ENCODE results near the gene TEX261. TPM values are rescaled to one million over a fixed set of nuclear protein-coding genes. Genes with fewer than 3 reads are reported as not detected.

Gene TEX261
- total and polyA plus RNA-seq, 2 of the 8 experiments (the other 6 are each of a cell fraction or from before 2014, with no cell fraction given) = 25.2 to 30.1 TPM

DNA sequence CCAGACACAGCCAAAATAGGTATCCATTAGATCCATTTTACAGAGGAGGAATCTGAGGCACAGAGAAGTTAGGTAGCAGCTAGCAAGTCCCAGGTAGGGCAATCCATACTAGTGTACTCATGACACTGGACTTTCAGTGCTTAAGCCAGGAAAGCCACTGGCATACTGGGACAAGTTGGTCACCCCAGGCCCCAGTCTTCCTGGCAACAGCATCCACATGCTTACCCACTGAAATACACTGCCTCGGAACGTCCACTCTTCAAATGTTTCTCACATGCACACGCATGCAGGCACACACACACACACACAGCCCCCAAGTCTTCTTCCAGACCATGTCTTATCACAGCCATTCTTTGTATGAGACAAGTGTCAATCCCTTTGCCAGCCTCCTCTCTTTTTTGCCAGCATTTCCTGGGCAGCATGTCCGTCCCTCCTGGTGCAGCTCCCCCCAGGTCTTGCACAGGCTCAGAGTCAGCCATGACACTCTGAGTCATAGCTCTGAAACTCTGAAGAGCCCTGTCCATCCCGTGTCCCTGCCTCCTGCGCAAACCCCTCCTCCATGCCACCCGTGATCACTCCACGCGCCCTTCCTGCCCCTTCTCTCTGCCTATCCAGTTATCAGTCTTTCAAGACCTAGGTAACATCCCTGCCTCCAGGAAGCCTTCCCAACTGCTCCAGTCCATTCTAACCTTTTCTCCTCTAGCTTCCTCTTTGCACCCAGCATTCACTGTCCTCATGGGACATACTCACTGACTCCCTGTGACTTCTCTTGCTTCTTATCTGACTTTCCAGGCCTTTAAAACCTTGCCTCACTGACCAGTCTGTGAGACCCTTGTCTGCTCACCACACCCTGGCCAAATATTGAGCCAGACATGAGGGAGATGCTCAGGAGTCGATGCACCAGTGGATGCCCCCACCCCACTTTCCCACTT, 10.9 kb upstream of the TEX261 start:
- H3K9me3 ChIP-seq (ENCODE audit: insufficient read depth in 2 of 2, low read depth in 1 of 2, low read length in 1 of 2) = no peaks in the 10 kb centered on the region
- no peaks in the 10 kb centered on the region; a peak in 1 of 7 replicates for H3K27me3 ChIP-seq (replicated peaks in 1 of 4; ENCODE audit: control insufficient read depth in 3 of 4, extremely low read depth in 1 of 4, insufficient read depth in 3 of 4, low read length in 3 of 4)
- H3K56ac ChIP-seq (replicated peaks; ENCODE audit: insufficient read length, low read depth, low read length) = no peak overlapping the region
- H2BK15ac ChIP-seq (ENCODE audit: low read length) = no peak overlapping the region
- H3K79me1 ChIP-seq (ENCODE audit: low read depth, low read length) = no peaks in the 10 kb centered on the region
- H2AK5ac ChIP-seq (ENCODE audit: low read depth, low read length) = no peak overlapping the region
- no peak overlapping the region for H3K9ac ChIP-seq (replicated peaks in 1 of 4; ENCODE audit: extremely low read depth in 1 of 4, low read depth in 3 of 4, low read length in 3 of 4)
- FAIRE-seq (no peak), DNase-seq (ENCODE audit: low read depth in 1 of 2, low spot score in 2 of 2) (no peak)
- no peak overlapping the region for H4K91ac ChIP-seq (replicated peaks; ENCODE audit: insufficient read length, low read length)
- peaks cover 3 to 11% (median 7%) of the 10 kb centered on the region in 4 experiments; a peak in 5 of 7 replicates for H3K4me1 ChIP-seq (replicated peaks in 1 of 4; ENCODE audit: control insufficient read depth in 3 of 4, insufficient read depth in 4 of 4, low read length in 3 of 4)
- H4K20me1 ChIP-seq (replicated peaks in 1 of 2; ENCODE audit: control insufficient read depth in 1 of 2, insufficient read depth in 2 of 2, low read length in 2 of 2) = no peaks in the 10 kb centered on the region
- H2AFZ ChIP-seq (ENCODE audit: low read length) = no peak overlapping the region
- H3K23me2 ChIP-seq (ENCODE audit: low read depth, low read length) = no peaks in the 10 kb centered on the region; the same call in 1 of the 2 replicates
- H2BK12ac ChIP-seq (ENCODE audit: low read depth, low read length) = peak overlapping the region; percentile 39; the same call in 1 of the 2 replicates
- no peak overlapping the region; the same call in 1 of the 2 replicates for H4K8ac ChIP-seq (ENCODE audit: extremely low read depth, insufficient read depth, low read length)
- H3K4me2 ChIP-seq (ENCODE audit: insufficient read depth in 1 of 2, low read depth in 2 of 2, low read length in 2 of 2) = no peak overlapping the region
- no peak overlapping the region for H2BK5ac ChIP-seq (ENCODE audit: low read depth, low read length)
- no peak overlapping the region for H2BK120ac ChIP-seq (replicated peaks; ENCODE audit: low read depth, low read length)
- H3K36me3 ChIP-seq (ENCODE audit: control insufficient read depth in 2 of 4, insufficient read depth in 4 of 4, low read length in 3 of 4) = no peaks in the 10 kb centered on the region
- H3K14ac ChIP-seq (ENCODE audit: insufficient read length) = no peak overlapping the region
- no peak overlapping the region for H3K4me3 ChIP-seq (ENCODE audit: extremely low read depth in 1 of 4, insufficient read depth in 2 of 4, low read depth in 3 of 4, low read length in 4 of 4)
- no peak overlapping the region for H3K27ac ChIP-seq (ENCODE audit: low read depth, low read length)
- CTCF ChIA-PET (ENCODE audit: partially characterized antibody) = interaction anchor here (1.0 to 2.1 kb wide), 4 partner anchors 16 to 146 kb away, joined by 3 to 7 read pairs (median 4); no protein-coding TSS in a partner anchor
- H4K5ac ChIP-seq (ENCODE audit: insufficient read length, low read depth, low read length) = no peak overlapping the region
- H3K79me2 ChIP-seq (ENCODE audit: control insufficient read depth in 1 of 2, insufficient read depth in 2 of 2, low read length in 2 of 2) = no peaks in the 10 kb centered on the region
- no peak overlapping the region for H3K23ac ChIP-seq (ENCODE audit: insufficient read length)
- no peak overlapping the region; the same call in 1 of the 2 replicates for H3K18ac ChIP-seq (ENCODE audit: extremely low read depth, low read length)
- H3K4ac ChIP-seq (replicated peaks; ENCODE audit: insufficient read length, low read depth, low read length) = no peak overlapping the region
- no peak overlapping the region for H2BK20ac ChIP-seq (ENCODE audit: low read length)
- WGBS, 2 experiments (ENCODE audit: extremely low coverage in 1 of 2, insufficient coverage in 1 of 2, insufficient read length in 1 of 2, insufficient replicate concordance in 2 of 2, low coverage in 1 of 2, low lambda C conversion rate in 2 of 2, missing lambda C conversion rate in 1 of 2) = 77% methylated on average over 10 of the region's 10 CpGs; no CpG with 5 or more reads in 1 of the 2 experiments
- POLR2A ChIA-PET (ENCODE audit: partially characterized antibody) = no interaction called here
- TF ChIP-seq, protein P1, sequence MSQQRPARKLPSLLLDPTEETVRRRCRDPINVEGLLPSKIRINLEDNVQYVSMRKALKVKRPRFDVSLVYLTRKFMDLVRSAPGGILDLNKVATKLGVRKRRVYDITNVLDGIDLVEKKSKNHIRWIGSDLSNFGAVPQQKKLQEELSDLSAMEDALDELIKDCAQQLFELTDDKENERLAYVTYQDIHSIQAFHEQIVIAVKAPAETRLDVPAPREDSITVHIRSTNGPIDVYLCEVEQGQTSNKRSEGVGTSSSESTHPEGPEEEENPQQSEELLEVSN (IDR thresholded peaks at IDR 0.05) = no peak
- TF ChIP-seq NANOG (IDR thresholded peaks at IDR 0.05; ENCODE audit: insufficient read depth, low read depth, low read length, poor library complexity, severe bottlenecking) (no peak), RBBP5 (IDR thresholded peaks at IDR 0.05; ENCODE audit: borderline replicate concordance, low read depth, low read length) (no peak), CEBPB (IDR thresholded peaks at IDR 0.05; ENCODE audit: low read depth, low read length) (no peak), SIN3A (conservative IDR thresholded peaks at IDR 0.05 in 1 of 2, IDR thresholded peaks at IDR 0.05 in 1 of 2; ENCODE audit: low read depth in 1 of 2, low read length in 2 of 2) (no peak), MAFK (IDR thresholded peaks at IDR 0.05; ENCODE audit: low read depth, low read length) (no peak), FOSL1 (IDR thresholded peaks at IDR 0.05; ENCODE audit: insufficient read depth, low read depth, low read length) (no peak), JUN (IDR thresholded peaks at IDR 0.05; ENCODE audit: low read depth, low read length) (no peak)
- TF ChIP-seq, protein P2, sequence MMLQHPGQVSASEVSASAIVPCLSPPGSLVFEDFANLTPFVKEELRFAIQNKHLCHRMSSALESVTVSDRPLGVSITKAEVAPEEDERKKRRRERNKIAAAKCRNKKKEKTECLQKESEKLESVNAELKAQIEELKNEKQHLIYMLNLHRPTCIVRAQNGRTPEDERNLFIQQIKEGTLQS (IDR thresholded peaks at IDR 0.05; ENCODE audit: insufficient read depth, low read depth, low read length) = no peak

All from H1 (cell line).